HPDE6-E6E7 (cell line): ENCODE measurements around the gene RRP7A.
"Not testable (repeated sequence)": the region's sequence is repeated elsewhere in the genome, so short reads cannot be mapped to it uniquely, and the experiment has no call there.

Experiments used
- DNase-seq: peaks from one replicate; pipeline ENCODE4 v3.0.0; 2011; ENCODE audit warnings: missing footprints; ENCODE audit errors: extremely low spot score

The RRP7A gene

GRCh38 chr22:42519525-42520401 lies at the start of gene RRP7A:
RRP7A (minus strand) TSS chr22:42519796; CDS start chr22:42519786, 10 bp downstream.
- peak; percentile 62 for DNase-seq

- not testable (repeated sequence) for DNase-seq
Observed at GRCh38 chr22:42567950-42568349, 48.4 kb upstream of the RRP7A start.

- DNase-seq = no peak
Observed at GRCh38 chr22:42565956-42566355, 46.4 kb upstream of the RRP7A start.

GRCh38 chr22:42564699-42565098 lies 45.1 kb upstream of the RRP7A start:
- no peak for DNase-seq

- not testable (repeated sequence) for DNase-seq
Observed at GRCh38 chr22:42563943-42564342, 44.3 kb upstream of the RRP7A start.

GRCh38 chr22:42562684-42563083 lies 43.1 kb upstream of the RRP7A start:
- DNase-seq = no peak

GRCh38 chr22:42562279-42562678 lies 42.7 kb upstream of the RRP7A start:
- DNase-seq = no peak

GRCh38 chr22:42561856-42562255 lies 42.3 kb upstream of the RRP7A start:
- DNase-seq = no peak

GRCh38 chr22:42560781-42561180 lies 41.2 kb upstream of the RRP7A start:
- DNase-seq = no peak

GRCh38 chr22:42560381-42560780 lies 40.8 kb upstream of the RRP7A start:
- no peak for DNase-seq

GRCh38 chr22:42553475-42554361 lies 34.1 kb upstream of the RRP7A start, which contains the start of gene SERHL2:
SERHL2 (plus strand) TSS chr22:42553956; CDS start chr22:42554021, 65 bp downstream.
- DNase-seq = peak; percentile 71

GRCh38 chr22:42552294-42552647 lies 32.7 kb upstream of the RRP7A start:
- not testable (repeated sequence) for DNase-seq

GRCh38 chr22:42549331-42550060 lies 29.9 kb upstream of the RRP7A start:
- no peak for DNase-seq

- no peak for DNase-seq
Observed at GRCh38 chr22:42548597-42549330, 29.2 kb upstream of the RRP7A start.

GRCh38 chr22:42548126-42548525 lies 28.5 kb upstream of the RRP7A start:
- DNase-seq = not testable (repeated sequence)

- no peak for DNase-seq
Observed at GRCh38 chr22:42547562-42547961, 28.0 kb upstream of the RRP7A start.

GRCh38 chr22:42544686-42545085 lies 25.1 kb upstream of the RRP7A start:
- DNase-seq = no peak

GRCh38 chr22:42539236-42539771 lies 19.7 kb upstream of the RRP7A start:
- not testable (repeated sequence) for DNase-seq

- DNase-seq = not testable (repeated sequence)
Observed at GRCh38 chr22:42537199-42537831, 17.7 kb upstream of the RRP7A start.

GRCh38 chr22:42536634-42537033 lies 17.0 kb upstream of the RRP7A start:
- DNase-seq = not testable (repeated sequence)
